ENCODE measurements around the gene CNDP2. TPM values are rescaled to one million over a fixed set of nuclear protein-coding genes. Genes with fewer than 3 reads are reported as not detected.

Gene CNDP2
- total RNA-seq, 3 donors from 2014 or later = 81.0 to 104 (median 95.7) TPM

- no peak for TF ChIP-seq POLR2AphosphoS5 (IDR thresholded peaks at IDR 0.05)
- no peak for TF ChIP-seq CTCF (IDR thresholded peaks at IDR 0.05)
- TF ChIP-seq POLR2A (IDR thresholded peaks at IDR 0.05) = no peak
- Histone ChIP-seq H3K27ac (no peak overlapping the region), H3K4me3 (no peak overlapping the region), H3K4me1 (peaks cover 0 to 8% of the 10 kb centered on the region in 2 donors), H3K27me3 (peaks cover 3 to 22% of the 10 kb centered on the region in 2 donors), H3K9me3 (no peaks in the 10 kb centered on the region), H3K36me3 (no peaks in the 10 kb centered on the region)
- DNase-seq (ENCODE audit: low spot score in 2 of 2) = no peak
- intact Hi-C loops (cut with DNase I; ENCODE audit: low total_unique reads) = loop anchor here (1.0 kb wide), 1 partner anchor 8 kb away; no protein-coding TSS in a partner anchor
Measured at GRCh38 chr18:74459889-74460288, 36.3 kb upstream of the CNDP2 start.

DNA sequence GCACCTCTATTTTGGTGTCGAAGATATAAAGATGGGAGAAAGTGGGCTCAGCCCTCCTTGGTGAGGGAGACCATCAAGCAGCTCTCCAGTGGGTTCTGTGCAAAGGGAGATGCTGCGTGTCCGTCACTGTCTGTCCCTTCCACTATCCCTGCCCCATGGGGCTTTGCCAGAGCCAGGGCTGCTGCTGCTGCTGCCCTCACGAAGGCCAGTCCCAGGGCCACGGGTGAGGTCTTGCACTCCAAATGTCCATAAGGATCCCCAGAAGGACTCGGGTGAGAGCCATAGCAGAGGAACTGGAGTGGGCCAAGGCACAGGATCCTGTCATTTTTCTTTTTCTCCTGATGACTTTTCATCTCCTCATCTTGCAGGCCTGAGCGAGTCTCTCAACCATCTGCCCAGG, 35.3 kb upstream of the CNDP2 start:
- H3K27me3 ChIP-seq = peaks cover 3 to 19% of the 10 kb centered on the region in 2 donors
- DNase-seq (ENCODE audit: low spot score in 2 of 2) = no peak
- no peaks in the 10 kb centered on the region for H3K9me3 ChIP-seq
- intact Hi-C loops (cut with DNase I; ENCODE audit: low total_unique reads) = no loop called here
- no peaks in the 10 kb centered on the region for H3K36me3 ChIP-seq
- TF ChIP-seq POLR2A (IDR thresholded peaks at IDR 0.05) (no peak), CTCF (IDR thresholded peaks at IDR 0.05) (no peak), POLR2AphosphoS5 (IDR thresholded peaks at IDR 0.05) (no peak)
- H3K4me1 ChIP-seq = peaks cover 0 to 8% of the 10 kb centered on the region in 2 donors
- no peak overlapping the region for H3K27ac ChIP-seq
- H3K4me3 ChIP-seq = no peak overlapping the region

- Histone ChIP-seq H3K36me3 (no peaks in the 10 kb centered on the region), H3K27ac (no peak overlapping the region), H3K4me1 (no peaks in the 10 kb centered on the region), H3K9me3 (no peaks in the 10 kb centered on the region), H3K4me3 (no peak overlapping the region), H3K27me3 (no peaks in the 10 kb centered on the region)
- no peak for TF ChIP-seq POLR2AphosphoS5 (IDR thresholded peaks at IDR 0.05)
- TF ChIP-seq POLR2A (IDR thresholded peaks at IDR 0.05) = no peak
- no peak for TF ChIP-seq CTCF (IDR thresholded peaks at IDR 0.05)
- intact Hi-C loops (cut with DNase I; ENCODE audit: low total_unique reads) = no loop called here
- DNase-seq (ENCODE audit: low spot score in 2 of 2) = peak in 1 of 2 donors; percentile 2
Measured at GRCh38 chr18:74463254-74463653, 32.9 kb upstream of the CNDP2 start.

GRCh38 chr18:74463983-74464382, 32.2 kb upstream of the CNDP2 start:
- no peaks in the 10 kb centered on the region for H3K4me1 ChIP-seq
- H3K4me3 ChIP-seq = no peak overlapping the region
- intact Hi-C loops (cut with DNase I; ENCODE audit: low total_unique reads) = no loop called here
- no peaks in the 10 kb centered on the region for H3K36me3 ChIP-seq
- H3K27me3 ChIP-seq = no peaks in the 10 kb centered on the region
- no peaks in the 10 kb centered on the region for H3K9me3 ChIP-seq
- H3K27ac ChIP-seq = no peak overlapping the region
- TF ChIP-seq CTCF (IDR thresholded peaks at IDR 0.05) = no peak
- no peak for TF ChIP-seq POLR2AphosphoS5 (IDR thresholded peaks at IDR 0.05)
- TF ChIP-seq POLR2A (IDR thresholded peaks at IDR 0.05) = no peak
- no peak for DNase-seq (ENCODE audit: low spot score in 2 of 2)

DNA sequence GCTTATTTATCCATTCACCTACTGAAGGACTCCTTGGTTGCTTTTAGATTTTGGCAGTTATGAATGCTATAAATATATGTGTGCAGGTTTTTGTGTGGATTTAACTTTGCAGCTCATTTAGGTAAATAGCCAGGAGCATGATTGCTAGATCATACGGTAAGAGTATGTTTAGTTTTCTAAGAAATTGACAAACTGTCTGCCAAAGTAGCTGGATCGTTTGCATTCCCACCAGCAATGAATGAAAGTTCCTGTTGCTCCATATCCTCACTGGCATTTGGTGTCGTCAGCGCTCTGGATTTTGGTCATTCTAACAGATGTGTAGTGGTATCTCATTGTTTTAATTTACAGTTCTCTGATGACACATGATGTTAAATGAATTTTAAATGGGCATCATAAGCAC, 30.4 kb upstream of the CNDP2 start:
- Histone ChIP-seq H3K27me3 (no peaks in the 10 kb centered on the region), H3K36me3 (no peaks in the 10 kb centered on the region), H3K4me1 (no peaks in the 10 kb centered on the region), H3K27ac (no peak overlapping the region), H3K4me3 (no peak overlapping the region), H3K9me3 (no peaks in the 10 kb centered on the region)
- no peak for TF ChIP-seq POLR2A (IDR thresholded peaks at IDR 0.05)
- TF ChIP-seq CTCF (IDR thresholded peaks at IDR 0.05) = no peak
- no peak for TF ChIP-seq POLR2AphosphoS5 (IDR thresholded peaks at IDR 0.05)
- DNase-seq (ENCODE audit: low spot score in 2 of 2) = peak in 1 of 2 donors; percentile 5
- intact Hi-C loops (cut with DNase I; ENCODE audit: low total_unique reads) = no loop called here

All from breast epithelium (tissue), 4 donors.